Fibroblast of lung (primary cell): ENCODE results near the gene TCEA3. TPM values are rescaled to one million over a fixed set of nuclear protein-coding genes. Genes with fewer than 3 reads are reported as not detected.

Experiments
- DNase-seq, 2 donors: peaks; one replicate each; pipeline versions ENCODE4 v3.0.0 to v3.0.0-alpha.2; 2010; ENCODE audit warnings: low read depth in 2 of 2
- H2AFZ ChIP-seq: 2 replicates; pipeline ENCODE4 v1.5.1; 2012; ENCODE audit warnings: low read length, control low read depth, inconsistent platforms
- H3K27ac ChIP-seq: 2 replicates; pipeline ENCODE4 v1.5.1; 2011; ENCODE audit warnings: low read length, control low read depth; ENCODE audit not compliant: insufficient read depth
- H3K27me3 ChIP-seq: 2 replicates; pipeline ENCODE4 v1.5.1; 2011; ENCODE audit warnings: mild to moderate bottlenecking, low read length; ENCODE audit not compliant: control insufficient read depth, insufficient read depth
- H3K36me3 ChIP-seq: 2 replicates; pipeline ENCODE4 v1.5.1; 2011; ENCODE audit warnings: low read length; ENCODE audit not compliant: control insufficient read depth, insufficient read depth
- H3K4me1 ChIP-seq: 2 replicates; pipeline ENCODE4 v1.5.1; 2011; ENCODE audit warnings: low read length; ENCODE audit not compliant: control insufficient read depth, insufficient read depth; ENCODE audit errors: extremely low read depth
- H3K4me2 ChIP-seq: 2 replicates; pipeline ENCODE4 v1.5.1; 2011; ENCODE audit warnings: low read length, control low read depth; ENCODE audit not compliant: insufficient read depth; ENCODE audit errors: extremely low read depth
- H3K4me3 ChIP-seq, 4 experiments: fragments of 200-600 bp in 1 of 4; sonication (generic) in 1 of 4; replicated peaks in 1 of 4; 2 replicates each; pipeline ENCODE4 v1.5.1; 2011 to 2016; ENCODE audit warnings: low read length in 4 of 4, low read depth in 3 of 4, mild to moderate bottlenecking in 3 of 4, control low read depth in 2 of 4, inconsistent platforms in 1 of 4, mixed read lengths in 1 of 4; ENCODE audit not compliant: insufficient read depth in 1 of 4; ENCODE audit errors: control extremely low read depth in 1 of 4
- H3K79me2 ChIP-seq: 2 replicates; pipeline ENCODE4 v1.5.1; 2012; ENCODE audit warnings: mild to moderate bottlenecking, low read length, inconsistent platforms; ENCODE audit not compliant: control insufficient read depth, insufficient read depth
- H3K9ac ChIP-seq: 2 replicates; pipeline ENCODE4 v1.5.1; 2011; ENCODE audit warnings: mild to moderate bottlenecking, low read length, control low read depth; ENCODE audit not compliant: insufficient read depth
- H3K9me3 ChIP-seq: 2 replicates; pipeline ENCODE4 v1.5.1; 2012; ENCODE audit warnings: low read depth, low read length; ENCODE audit not compliant: control insufficient read depth, insufficient read depth
- H4K20me1 ChIP-seq: 2 replicates; pipeline ENCODE4 v1.5.1; 2011; ENCODE audit warnings: low read length; ENCODE audit not compliant: control insufficient read depth, insufficient read depth; ENCODE audit errors: extremely low read depth
- EZH2 ChIP-seq: IDR thresholded peaks from 2 replicates; pipeline ENCODE4 v1.5.1; 2012; ENCODE audit warnings: low read length, control low read depth, mild to moderate bottlenecking; ENCODE audit errors: missing control alignments
- polyA plus RNA-seq, 2 donors: library from polyadenylated mRNA; depleted of rRNA in 1 of 2; stranded (reverse) in 1 of 2; unstranded in 1 of 2; fragments of >200 nt; gene quantifications; 2 replicates each; pipeline ENCODE4 v1.2.1, GENCODE V29; 2011 to 2012; ENCODE audit warnings: missing spikeins in 1 of 2
- total RNA-seq: library from RNA; depleted of rRNA; stranded (reverse); fragments of >200 nt; gene quantifications from 2 replicates; pipeline ENCODE4 v1.2.1, GENCODE V29; 2014
- TF ChIP-seq, protein P1 (sequence below), 2 donors: IDR thresholded peaks in 1 of 2; conservative IDR thresholded peaks in 1 of 2; 1 replicate in 1 of 2; 2 replicates in 1 of 2; pipeline ENCODE4 v1.5.1; 2011 to 2012; ENCODE audit warnings: low read length in 2 of 2, control low read depth in 1 of 2, inconsistent platforms in 1 of 2, low read depth in 1 of 2, mild to moderate bottlenecking in 1 of 2

Gene TCEA3
- total and polyA plus RNA-seq, 2 donors (not counting 1 experiment from before 2014, with no cell fraction given): 12.3 to 44.6 TPM

DNA sequence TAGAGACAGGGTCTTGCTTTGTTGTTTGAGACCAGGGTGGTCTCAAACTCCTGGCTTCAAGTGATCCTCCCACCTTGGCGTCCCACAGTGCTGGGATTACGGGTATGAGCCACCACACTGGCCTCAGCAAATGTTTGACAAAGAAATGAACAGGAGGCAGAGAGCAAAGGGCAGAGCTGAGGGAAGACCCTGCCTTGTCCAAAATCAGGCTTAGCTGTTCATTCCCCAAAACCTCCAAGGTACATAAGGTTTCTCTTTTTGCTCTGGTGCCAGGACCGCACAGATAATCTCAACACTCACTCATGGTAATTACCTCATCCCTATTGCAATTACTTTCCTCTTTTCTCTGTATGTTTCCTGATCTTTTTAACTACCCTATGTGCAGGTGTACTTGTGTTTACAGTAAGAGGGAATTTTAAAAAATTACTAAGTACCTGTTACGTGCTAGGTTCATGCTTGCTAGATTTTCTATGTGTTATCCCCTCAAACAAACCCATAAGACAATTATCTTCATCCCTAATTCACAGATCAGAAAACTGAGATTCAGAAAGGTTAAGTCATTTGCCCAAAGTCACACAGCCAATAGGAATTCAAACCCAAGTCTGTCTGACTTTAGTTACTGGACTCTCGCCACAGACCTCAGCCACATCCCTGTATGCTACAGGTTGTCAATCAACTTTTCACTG, 47.9 kb upstream of the TCEA3 start:
- H3K36me3 ChIP-seq: no peaks in the 10 kb centered on the region
- no peaks in the 10 kb centered on the region for H3K79me2 ChIP-seq
- no peak for DNase-seq
- no peak overlapping the region for H3K9ac ChIP-seq
- peaks cover 31% of the 10 kb centered on the region for H3K4me1 ChIP-seq
- H3K4me2 ChIP-seq: no peak overlapping the region
- H2AFZ ChIP-seq: no peak overlapping the region
- H3K4me3 ChIP-seq: no peak overlapping the region
- no peaks in the 10 kb centered on the region for H3K9me3 ChIP-seq
- TF ChIP-seq, protein P1, sequence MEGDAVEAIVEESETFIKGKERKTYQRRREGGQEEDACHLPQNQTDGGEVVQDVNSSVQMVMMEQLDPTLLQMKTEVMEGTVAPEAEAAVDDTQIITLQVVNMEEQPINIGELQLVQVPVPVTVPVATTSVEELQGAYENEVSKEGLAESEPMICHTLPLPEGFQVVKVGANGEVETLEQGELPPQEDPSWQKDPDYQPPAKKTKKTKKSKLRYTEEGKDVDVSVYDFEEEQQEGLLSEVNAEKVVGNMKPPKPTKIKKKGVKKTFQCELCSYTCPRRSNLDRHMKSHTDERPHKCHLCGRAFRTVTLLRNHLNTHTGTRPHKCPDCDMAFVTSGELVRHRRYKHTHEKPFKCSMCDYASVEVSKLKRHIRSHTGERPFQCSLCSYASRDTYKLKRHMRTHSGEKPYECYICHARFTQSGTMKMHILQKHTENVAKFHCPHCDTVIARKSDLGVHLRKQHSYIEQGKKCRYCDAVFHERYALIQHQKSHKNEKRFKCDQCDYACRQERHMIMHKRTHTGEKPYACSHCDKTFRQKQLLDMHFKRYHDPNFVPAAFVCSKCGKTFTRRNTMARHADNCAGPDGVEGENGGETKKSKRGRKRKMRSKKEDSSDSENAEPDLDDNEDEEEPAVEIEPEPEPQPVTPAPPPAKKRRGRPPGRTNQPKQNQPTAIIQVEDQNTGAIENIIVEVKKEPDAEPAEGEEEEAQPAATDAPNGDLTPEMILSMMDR (conservative IDR thresholded peaks at IDR 0.05 in 1 of 2, IDR thresholded peaks at IDR 0.05 in 1 of 2; ENCODE audit: low read depth in 1 of 2, low read length in 2 of 2): no peak
- no peak for TF ChIP-seq EZH2
- H3K27ac ChIP-seq: no peak overlapping the region
- no peaks in the 10 kb centered on the region for H3K27me3 ChIP-seq
- no peaks in the 10 kb centered on the region for H4K20me1 ChIP-seq

- H3K79me2 ChIP-seq: no peaks in the 10 kb centered on the region
- no peaks in the 10 kb centered on the region for H3K27me3 ChIP-seq
- no peaks in the 10 kb centered on the region for H3K36me3 ChIP-seq
- H3K4me3 ChIP-seq: no peak overlapping the region
- H3K9ac ChIP-seq: no peak overlapping the region
- TF ChIP-seq EZH2: no peak
- TF ChIP-seq, protein P1 (conservative IDR thresholded peaks at IDR 0.05 in 1 of 2, IDR thresholded peaks at IDR 0.05 in 1 of 2; ENCODE audit: low read depth in 1 of 2, low read length in 2 of 2): no peak
- no peak for DNase-seq
- H3K27ac ChIP-seq: no peak overlapping the region
- H3K4me1 ChIP-seq: peaks cover 31% of the 10 kb centered on the region
- H2AFZ ChIP-seq: no peak overlapping the region
- no peaks in the 10 kb centered on the region for H4K20me1 ChIP-seq
- H3K4me2 ChIP-seq: no peak overlapping the region
- no peaks in the 10 kb centered on the region for H3K9me3 ChIP-seq
These were observed 47.0 kb upstream of the TCEA3 start for GRCh38 chr1:23471473-23472075.

- Histone ChIP-seq H3K4me3 (no peak overlapping the region), H2AFZ (no peak overlapping the region), H3K79me2 (no peaks in the 10 kb centered on the region), H4K20me1 (no peaks in the 10 kb centered on the region), H3K36me3 (no peaks in the 10 kb centered on the region), H3K4me2 (peak overlapping the region; percentile 28), H3K4me1 (peaks cover 29% of the 10 kb centered on the region), H3K27ac (peak overlapping the region; percentile 22), H3K27me3 (no peaks in the 10 kb centered on the region), H3K9ac (no peak overlapping the region), H3K9me3 (no peaks in the 10 kb centered on the region)
- peak; percentile 90 to 91 for DNase-seq
- TF ChIP-seq EZH2: no peak
- TF ChIP-seq, protein P1 (conservative IDR thresholded peaks at IDR 0.05 in 1 of 2, IDR thresholded peaks at IDR 0.05 in 1 of 2; ENCODE audit: low read depth in 1 of 2, low read length in 2 of 2): no peak
These were observed 45.9 kb upstream of the TCEA3 start for GRCh38 chr1:23470282-23471070.
